ENCODE results near the gene RBM25.
"Not testable (repeated sequence)": the region's sequence is repeated elsewhere in the genome, so short reads cannot be mapped to it uniquely, and the experiment has no call there.

Gene RBM25

DNA sequence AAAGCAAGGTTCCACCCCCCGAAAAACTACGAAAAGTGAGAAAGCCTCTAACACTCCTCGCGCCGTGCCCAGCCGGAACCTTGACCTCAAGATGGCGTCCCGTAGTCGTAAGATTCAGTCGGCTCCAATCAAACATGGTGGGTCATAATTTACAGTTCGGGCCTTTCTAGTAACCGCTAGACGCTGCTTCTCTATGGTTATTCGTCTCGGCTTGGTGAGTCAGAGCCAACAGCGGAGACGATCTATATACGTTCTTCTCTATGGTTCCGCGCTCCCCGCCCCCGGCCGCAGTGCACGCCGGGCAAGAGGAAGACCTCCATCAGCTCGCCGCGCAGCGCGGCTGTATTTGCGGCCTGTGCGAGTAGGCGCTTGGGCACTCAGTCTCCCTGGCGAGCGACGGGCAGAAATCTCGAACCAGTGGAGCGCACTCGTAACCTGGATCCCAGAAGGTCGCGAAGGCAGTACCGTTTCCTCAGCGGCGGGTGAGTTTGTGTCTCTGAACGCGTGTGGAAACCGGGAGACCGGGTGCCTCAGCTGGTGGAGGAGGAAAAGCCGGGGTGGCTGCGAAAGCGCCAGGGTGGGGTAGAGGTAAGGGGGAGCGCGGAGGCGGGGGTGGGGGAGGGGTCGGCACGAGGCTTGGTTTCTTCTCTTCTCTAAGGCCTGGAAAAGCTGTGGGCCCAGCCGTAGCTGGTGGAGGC is at the start of gene RBM25:
Gene RBM25 (plus strand): TSS at position 311 of the 698 bp plus-strand sequence. CDS start 13,108 bp downstream, outside the sequence.
- peak; percentile 99 for DNase-seq

DNA sequence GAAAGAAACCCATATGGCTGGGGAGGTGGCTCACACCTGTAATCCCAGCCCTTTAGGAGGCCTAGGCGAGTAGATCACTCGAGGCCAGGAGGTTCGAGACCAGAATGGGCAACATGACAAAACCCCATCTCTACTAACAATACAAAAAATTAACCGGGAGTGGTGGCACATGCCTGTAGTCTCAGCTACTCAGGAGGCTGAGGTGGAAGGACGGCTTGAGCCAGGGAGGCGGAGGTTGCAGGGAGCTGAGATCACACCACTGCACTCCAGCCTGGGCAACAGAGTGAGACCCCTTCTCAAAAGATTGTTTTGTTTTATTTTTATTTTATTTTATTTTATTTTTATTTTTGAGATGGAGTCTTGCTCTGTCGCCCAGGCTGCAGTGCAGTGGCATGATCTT is 47.1 kb upstream of the RBM25 start:
- DNase-seq, result not testable (repeated sequence)

- DNase-seq, result peak; percentile 33
Observed at GRCh38 chr14:73014105-73014504, 44.2 kb upstream of the RBM25 start.

- DNase-seq, result not testable (repeated sequence)
Observed at GRCh38 chr14:73015552-73015951, 42.8 kb upstream of the RBM25 start.

DNA sequence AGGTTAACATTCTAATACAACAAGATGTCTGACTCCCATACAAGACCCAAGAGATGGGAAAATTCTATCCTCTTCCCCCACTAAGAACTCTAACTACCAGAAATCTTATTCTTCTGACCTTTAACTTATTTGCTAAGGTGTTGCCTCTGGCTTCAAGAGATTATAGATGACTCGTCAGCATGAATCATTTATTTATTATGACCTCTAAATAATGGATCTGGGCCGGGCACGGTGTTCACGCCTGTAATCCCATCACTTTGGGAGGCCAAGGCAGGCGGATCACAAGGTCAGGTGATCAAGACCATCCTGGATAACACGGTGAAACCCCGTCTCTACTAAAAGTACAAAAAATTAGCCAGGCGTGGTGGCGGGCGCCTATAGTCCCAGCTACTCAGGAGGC is 42.3 kb upstream of the RBM25 start:
- not testable (repeated sequence) for DNase-seq

DNA sequence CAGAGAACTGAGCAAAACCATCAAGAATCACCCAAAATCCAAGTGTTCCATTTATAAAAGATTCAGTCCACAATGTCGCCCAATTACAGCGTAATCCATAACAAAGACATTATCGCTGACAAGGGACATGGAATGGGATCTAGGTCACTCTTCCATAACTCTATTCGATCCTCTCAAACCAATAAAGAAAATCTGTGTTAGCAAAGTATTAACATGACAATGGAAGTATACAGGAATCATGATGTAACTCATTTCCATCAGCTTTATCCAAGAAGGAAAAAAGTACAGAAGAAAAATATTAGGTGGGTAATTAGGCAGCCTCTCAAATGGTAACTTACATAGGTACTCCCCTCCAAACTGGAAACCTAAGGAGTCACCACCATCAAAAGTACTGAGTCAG is 36.3 kb upstream of the RBM25 start:
- no peak for DNase-seq

- DNase-seq, result peak; percentile 10
Observed at GRCh38 chr14:73025544-73025943, 32.8 kb upstream of the RBM25 start.

DNA sequence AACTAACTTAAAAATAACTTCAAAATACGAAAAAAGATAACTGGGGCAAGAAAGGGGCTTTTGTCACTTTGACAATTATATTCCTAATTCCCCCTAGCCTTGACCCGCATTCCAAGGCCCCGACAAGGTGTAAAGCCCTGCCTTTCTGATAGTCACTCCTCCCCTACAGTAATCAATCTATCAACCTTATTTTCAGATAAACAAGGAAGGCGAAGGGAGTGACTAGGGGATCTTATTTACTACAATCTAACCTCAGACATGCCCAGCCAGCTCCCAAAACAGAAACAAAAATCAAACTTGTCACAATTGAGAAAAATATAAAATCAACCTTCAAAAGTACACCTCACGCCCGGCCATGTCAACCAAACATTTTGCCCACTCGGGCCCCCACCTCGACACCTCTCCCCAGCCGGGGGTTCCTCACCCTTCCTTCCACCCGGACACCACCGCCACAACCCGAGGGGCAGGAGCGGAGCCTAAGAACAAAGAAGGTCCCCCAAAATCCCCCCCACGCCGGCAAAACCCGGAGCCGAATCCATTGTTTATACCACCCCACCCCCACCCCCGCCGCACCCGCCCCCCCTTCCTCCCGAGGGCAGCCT is 32.0 kb upstream of the RBM25 start:
- DNase-seq, result no peak

DNA sequence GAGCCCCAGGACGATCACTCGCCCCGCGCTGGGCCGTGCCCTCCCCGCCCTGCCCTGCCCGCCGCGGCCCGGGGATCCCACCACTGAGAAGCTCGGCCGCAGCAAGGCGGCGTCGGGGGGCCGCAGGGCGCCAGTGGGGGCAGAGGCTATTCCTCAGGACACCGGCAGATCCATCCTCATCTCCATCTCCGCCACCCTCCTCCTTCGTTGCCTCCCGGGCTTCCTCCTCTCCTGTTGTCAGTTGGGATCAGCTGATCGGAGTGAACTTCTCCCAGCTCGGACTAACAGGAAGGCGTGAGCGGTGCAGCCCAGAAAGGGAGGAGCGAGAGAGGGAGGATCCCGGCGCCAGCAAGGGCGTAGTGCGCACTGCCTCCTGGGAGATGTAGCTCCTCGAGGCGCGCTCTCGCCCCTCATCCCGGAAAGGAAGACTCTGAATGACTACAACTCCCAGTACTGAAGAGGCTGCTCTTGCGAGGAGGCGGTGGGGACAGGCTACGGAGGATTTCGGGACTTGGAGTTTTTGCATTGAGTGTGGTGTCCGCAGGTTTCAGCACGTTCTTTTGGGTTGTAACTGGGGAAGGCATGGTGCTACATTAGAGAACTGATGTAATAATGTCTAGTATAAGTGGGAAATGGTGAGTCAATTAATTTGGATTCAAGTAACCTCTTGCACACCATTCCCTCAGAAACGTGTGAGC is 31.3 kb upstream of the RBM25 start, which contains the start of gene ZFYVE1:
Gene ZFYVE1 (minus strand): TSS at position 262 of the 698 bp plus-strand sequence. CDS start 2,598 bp downstream, outside the sequence.
- peak; percentile 99 for DNase-seq

- no peak for DNase-seq
Observed at GRCh38 chr14:73027546-73027945, 30.8 kb upstream of the RBM25 start.

DNA sequence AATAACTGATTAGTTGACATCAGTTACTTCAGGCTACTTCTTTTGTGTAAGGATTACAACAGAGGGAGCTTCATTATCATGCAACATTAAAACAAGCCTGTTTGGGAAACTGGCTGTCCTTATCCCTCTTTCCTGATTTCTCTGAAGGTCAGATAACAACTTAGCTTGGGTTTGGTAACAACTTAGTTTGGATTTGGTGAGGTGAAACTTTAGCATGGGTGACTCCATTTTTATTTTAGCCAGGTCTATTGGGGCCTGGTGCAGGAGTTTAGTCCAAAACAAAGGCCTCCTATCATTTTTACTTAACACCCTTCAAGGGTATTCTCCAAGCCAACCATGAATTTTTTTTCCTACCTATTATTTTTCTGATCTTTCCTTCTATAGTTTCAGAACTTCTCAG is 30.4 kb upstream of the RBM25 start:
- DNase-seq, result no peak

GRCh38 chr14:73036706-73037450 is 21.5 kb upstream of the RBM25 start:
- DNase-seq, result peak; percentile 56

DNA sequence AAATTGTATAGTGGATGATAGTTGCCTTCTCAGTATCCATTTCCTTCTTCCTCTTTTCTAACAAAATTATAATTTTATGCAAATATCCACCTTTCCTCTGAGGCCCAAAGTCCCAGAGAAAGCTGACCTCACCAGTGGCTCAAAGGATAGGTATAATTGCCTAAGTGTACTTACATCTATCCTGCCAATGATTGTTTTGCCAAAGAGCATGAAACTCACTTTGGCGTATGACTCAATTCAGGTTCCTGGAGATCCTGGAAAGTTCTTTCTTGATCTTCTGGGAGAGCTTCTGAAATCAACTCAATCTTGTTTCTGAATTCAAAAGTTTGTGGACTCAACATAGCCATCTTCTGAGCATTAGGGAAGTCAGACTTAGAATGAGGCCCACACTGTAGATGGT is 10.5 kb upstream of the RBM25 start:
- DNase-seq, result no peak

- DNase-seq, result no peak
Observed at GRCh38 chr14:73049428-73049827, 8.9 kb upstream of the RBM25 start.

DNA sequence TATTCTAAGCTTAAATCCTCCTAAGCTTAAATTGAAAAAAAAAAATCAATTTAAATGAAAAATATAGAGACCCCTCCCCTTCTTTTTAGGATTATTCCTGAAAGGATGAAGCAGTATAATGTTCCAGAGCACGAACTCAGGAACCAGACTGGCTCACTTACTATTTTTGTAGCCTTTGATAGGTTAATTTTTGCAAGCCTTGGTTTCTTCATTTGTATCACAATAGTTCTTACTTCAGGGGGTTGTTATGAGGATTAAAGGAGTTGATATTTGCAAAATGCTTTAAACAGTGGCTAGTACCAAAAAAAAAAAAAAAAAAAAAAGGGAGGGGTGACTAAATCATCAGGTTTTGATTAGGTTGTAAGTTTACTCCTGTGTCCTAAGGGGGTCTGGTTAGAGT is 3.1 kb upstream of the RBM25 start:
- no peak for DNase-seq

DNA sequence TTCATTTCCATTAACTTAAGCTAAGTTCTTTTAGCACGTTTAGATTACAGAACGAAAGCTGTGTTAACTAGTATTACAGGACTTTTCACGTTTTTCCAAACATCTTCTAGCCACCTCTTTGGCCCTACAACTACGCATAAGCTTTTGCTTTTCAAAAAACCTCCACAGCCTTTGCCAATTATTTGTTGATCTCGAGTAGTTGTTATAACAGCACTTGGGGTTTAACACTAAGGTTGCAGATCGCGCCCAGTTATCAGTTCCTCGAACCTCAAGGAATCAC is 450 bp upstream of the RBM25 start:
- DNase-seq, result no peak

- DNase-seq, result peak; percentile 15
Observed at GRCh38 chr14:73058922-73059673, 764 bp downstream of the RBM25 start.

DNA sequence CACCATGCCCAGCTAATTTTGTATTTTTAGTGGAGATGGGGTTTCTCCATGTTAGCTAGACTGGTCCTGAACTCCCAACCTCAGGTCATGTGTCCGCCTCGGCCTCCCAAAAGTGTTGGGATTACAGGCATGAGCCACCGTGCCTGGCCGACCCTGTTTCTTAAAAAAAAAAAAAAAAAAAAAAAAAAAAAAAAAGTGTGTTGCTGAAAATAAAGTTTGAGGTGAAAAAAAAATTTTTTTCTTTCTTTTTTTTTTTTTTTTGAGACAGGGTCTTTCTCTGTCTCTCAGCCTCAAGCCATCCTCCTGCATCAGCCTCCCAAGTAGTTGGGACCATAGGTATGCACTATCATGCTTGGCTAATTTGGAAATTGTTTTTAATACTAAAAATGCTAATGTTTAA is 11.3 kb downstream of the RBM25 start:
- DNase-seq, result no peak

- DNase-seq, result no peak
Observed at GRCh38 chr14:73091044-73091443, 32.7 kb downstream of the RBM25 start.

DNA sequence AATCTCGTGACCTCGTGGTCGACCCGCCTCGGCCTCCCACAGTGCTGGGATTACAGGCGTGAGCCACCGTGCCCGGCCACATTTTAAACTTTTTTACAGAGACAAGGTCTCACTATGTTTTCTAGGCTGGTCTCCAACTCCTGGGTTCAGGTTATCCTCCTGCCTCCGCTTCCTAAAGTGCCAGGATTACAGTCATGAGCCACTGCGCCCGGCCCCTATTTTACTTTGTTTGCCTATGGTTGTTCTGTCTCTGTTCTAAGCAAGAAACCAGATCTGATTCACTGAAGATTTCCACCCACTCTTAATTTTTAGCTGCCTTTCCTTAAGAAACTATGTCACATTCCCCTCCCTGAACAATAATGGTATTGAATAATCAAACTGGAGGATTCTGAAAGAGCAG is 39.1 kb downstream of the RBM25 start:
- no peak for DNase-seq

DNA sequence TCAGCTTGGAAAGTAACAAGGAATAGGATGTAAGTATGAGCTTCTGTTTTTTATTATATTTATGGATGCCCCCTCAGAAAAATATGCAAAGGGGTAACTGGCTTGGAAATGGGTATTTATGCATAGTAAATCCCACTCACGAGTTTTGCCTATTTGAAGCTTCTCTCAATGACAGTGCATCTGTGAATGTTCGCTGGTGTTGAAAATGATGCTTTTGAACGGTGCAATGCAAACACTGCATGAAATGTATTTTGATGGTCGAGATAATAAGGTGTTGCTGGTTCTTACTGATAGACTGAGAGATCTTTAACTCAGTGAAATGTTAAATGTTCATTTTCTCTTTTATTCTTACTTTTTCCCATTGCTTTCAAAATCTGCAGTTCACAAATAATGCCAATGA is 42.0 kb downstream of the RBM25 start:
- no peak for DNase-seq

GRCh38 chr14:73102806-73103497 is 44.6 kb downstream of the RBM25 start:
- no peak for DNase-seq

Data from HCEC 1CT (cell line).